ENCODE measurements around the gene ATP6V0B. TPM values are rescaled to one million over a fixed set of nuclear protein-coding genes. Genes with fewer than 3 reads are reported as not detected.

The ATP6V0B gene
- total and polyA plus RNA-seq, 2 of the 4 experiments (the other 2 are of a cell fraction), result 72.1 to 169 TPM

- peaks cover 6% of the 10 kb centered on the region for H3K4me1 ChIP-seq (ENCODE audit: control insufficient read depth, insufficient read depth, low read length)
- no peak overlapping the region for H2BK120ac ChIP-seq (ENCODE audit: low read depth, low read length)
- no peak overlapping the region; the same call in 1 of the 2 replicates for H2AK5ac ChIP-seq (ENCODE audit: low read depth, low read length)
- H3K4ac ChIP-seq (ENCODE audit: low read depth, low read length), result no peak overlapping the region; the same call in 1 of the 2 replicates
- no peak overlapping the region for H2BK20ac ChIP-seq (ENCODE audit: low read depth, low read length)
- in situ Hi-C loops (cut with MboI; ENCODE audit: low sequenced_read_pairs), result loop anchor here (5.0 kb wide), 1 partner anchor 158 kb away; no protein-coding TSS in a partner anchor
- no peak overlapping the region for H2AFZ ChIP-seq (replicated peaks; ENCODE audit: low read length, poor library complexity)
- H3K36me3 ChIP-seq (ENCODE audit: control insufficient read depth, insufficient read depth, low read length), result peaks cover 11% of the 10 kb centered on the region
- no peak overlapping the region for H4K8ac ChIP-seq (ENCODE audit: low read depth in 2 of 2, low read length in 2 of 2)
- H3K14ac ChIP-seq (replicated peaks; ENCODE audit: low read depth, low read length), result no peak overlapping the region
- no peak overlapping the region for H3K27ac ChIP-seq (ENCODE audit: insufficient read depth, low read length)
- H3K23ac ChIP-seq (ENCODE audit: low read depth, low read length), result no peak overlapping the region
- no peak for ATAC-seq (ENCODE audit: low read depth)
- peaks cover 6% of the 10 kb centered on the region for H3K9me1 ChIP-seq (ENCODE audit: insufficient read depth, low read length)
- WGBS, 2 experiments (ENCODE audit: extremely low coverage in 2 of 2, insufficient read length in 1 of 2), result 100% methylated on average over 6 of the region's 10 CpGs; no CpG with 5 or more reads in 1 of the 2 experiments
- no peaks in the 10 kb centered on the region for H3K27me3 ChIP-seq (ENCODE audit: control insufficient read depth, insufficient read depth, low read length)
- H4K5ac ChIP-seq (ENCODE audit: low read depth, low read length), result no peak overlapping the region
- no peaks in the 10 kb centered on the region for H4K20me1 ChIP-seq (ENCODE audit: insufficient read depth, low read length)
- H3K9me3 ChIP-seq (ENCODE audit: control insufficient read depth, insufficient read depth, low read length), result peaks cover 5% of the 10 kb centered on the region
- dilution Hi-C loops (cut with HindIII; ENCODE audit: low sequenced_read_pairs, unreplicated experiment), result no loop called here
- H4K91ac ChIP-seq (ENCODE audit: insufficient read depth, low read depth, low read length), result no peak overlapping the region
- no peak overlapping the region for H3K9ac ChIP-seq (ENCODE audit: low read depth, low read length)
- peaks cover 0 to 12% of the 10 kb centered on the region in 2 experiments; a peak in 1 of 4 replicates for H3K79me1 ChIP-seq (ENCODE audit: low read depth in 1 of 2, low read length in 2 of 2)
- no peak overlapping the region for H3K18ac ChIP-seq (ENCODE audit: low read depth, low read length)
- TF ChIP-seq NFE2L2 (IDR thresholded peaks at IDR 0.05; ENCODE audit: low read depth, low read length) (no peak), ELK1 (IDR thresholded peaks at IDR 0.05; ENCODE audit: borderline replicate concordance, low read depth, low read length) (no peak), CTCF (conservative IDR thresholded peaks at IDR 0.05; ENCODE audit: low read depth, low read length) (0 out of 2 replicates have a peak, but pooled peaks have one; percentile 19), RCOR1 (IDR thresholded peaks at IDR 0.05; ENCODE audit: insufficient replicate concordance, low read length) (no peak)
- ChIA-PET CTCF (interaction anchor here (1.9 kb wide), 1 partner anchor 167 kb away, joined by 7 read pairs; no protein-coding TSS in a partner anchor), POLR2A (ENCODE audit: unreplicated experiment) (no interaction called here)
- H3K56ac ChIP-seq (ENCODE audit: extremely low read depth, insufficient read depth, low read length), result no peak overlapping the region
- no peak overlapping the region for H3K4me3 ChIP-seq (ENCODE audit: insufficient read depth, low read depth, low read length)
- intact Hi-C loops (cut with micrococcal nuclease), result loop anchor here (5.0 kb wide), 1 partner anchor 78 kb away; no protein-coding TSS in a partner anchor
- BruUV-seq (replicated peaks), result no TSS peak
- no peak overlapping the region for H2AK9ac ChIP-seq (replicated peaks; ENCODE audit: low read depth, low read length, poor library complexity)
- H2BK15ac ChIP-seq (ENCODE audit: low read depth, low read length), result no peak overlapping the region
- no peak overlapping the region for H2BK5ac ChIP-seq (ENCODE audit: low read depth, low read length, poor library complexity, severe bottlenecking)
- no peak overlapping the region for H3K4me2 ChIP-seq (ENCODE audit: low read depth, low read length)
- no peak for DNase-seq
Measured at GRCh38 chr1:43930168-43930948, 44.4 kb upstream of the ATP6V0B start.

Measured in IMR-90 (cell line).